Measurements from ENCODE around the gene ANKRD44. TPM values are rescaled to one million over a fixed set of nuclear protein-coding genes. Genes with fewer than 3 reads are reported as not detected.
A peak's percentile ranks its signal among the peaks of the same experiment; 100 is the strongest.

Gene ANKRD44
- total RNA-seq, 1 donor from 2014 or later = 8.1 TPM

DNA sequence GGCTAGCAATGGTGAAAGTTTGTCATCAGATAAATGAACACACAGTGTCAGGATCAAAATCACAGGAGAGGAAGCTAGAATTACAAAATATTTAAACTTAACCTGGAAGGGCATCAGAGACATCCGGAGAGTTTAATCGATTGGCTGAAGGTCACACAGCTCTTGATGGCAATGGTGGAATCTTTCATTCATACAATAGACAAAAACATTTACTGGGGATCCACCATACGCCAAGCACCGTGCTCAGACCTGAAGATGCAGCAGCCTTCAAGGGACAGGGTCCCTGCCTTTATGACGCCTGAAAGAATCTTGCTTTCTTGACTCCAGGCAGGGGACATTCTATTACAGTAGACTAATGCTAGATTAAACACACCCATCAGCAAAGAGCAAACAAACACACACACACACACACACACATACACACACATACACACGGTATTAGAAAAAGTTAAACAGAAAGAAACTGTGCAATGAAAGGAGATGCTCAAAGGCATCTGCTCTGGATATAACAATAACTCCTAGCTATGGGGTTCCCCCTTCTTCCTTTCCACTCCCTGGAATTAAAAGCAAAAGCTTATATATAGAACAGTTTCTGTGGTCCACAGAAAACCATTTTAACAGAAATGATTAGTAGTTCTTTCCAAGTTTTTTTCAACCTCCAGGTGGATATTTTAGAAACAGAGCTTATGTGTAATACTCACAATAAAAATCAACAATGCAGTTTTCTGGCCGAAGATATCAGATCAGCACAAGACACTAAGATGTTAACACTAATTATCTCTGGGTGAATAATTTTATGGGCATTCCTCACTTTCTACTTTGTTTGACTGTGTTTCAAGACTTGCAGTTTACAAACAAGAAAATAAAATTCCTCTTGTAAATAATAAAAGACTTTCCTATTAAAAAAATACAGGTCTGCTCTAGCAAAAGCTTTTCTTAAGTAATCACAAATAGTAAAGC, 151.7 kb downstream of the ANKRD44 start:
- H3K27me3 Mint-ChIP-seq (ENCODE audit: unreplicated experiment) = peaks cover 5% of the 10 kb centered on the region
- H3K4me3 Mint-ChIP-seq (ENCODE audit: unreplicated experiment) = no peak overlapping the region
- H3K36me3 Mint-ChIP-seq (ENCODE audit: low read depth, unreplicated experiment) = no peaks in the 10 kb centered on the region
- peaks cover 9% of the 10 kb centered on the region for H3K4me1 Mint-ChIP-seq (ENCODE audit: unreplicated experiment)
- H3K9me3 Mint-ChIP-seq (ENCODE audit: unreplicated experiment) = no peaks in the 10 kb centered on the region
- TF ChIP-seq, protein P1, sequence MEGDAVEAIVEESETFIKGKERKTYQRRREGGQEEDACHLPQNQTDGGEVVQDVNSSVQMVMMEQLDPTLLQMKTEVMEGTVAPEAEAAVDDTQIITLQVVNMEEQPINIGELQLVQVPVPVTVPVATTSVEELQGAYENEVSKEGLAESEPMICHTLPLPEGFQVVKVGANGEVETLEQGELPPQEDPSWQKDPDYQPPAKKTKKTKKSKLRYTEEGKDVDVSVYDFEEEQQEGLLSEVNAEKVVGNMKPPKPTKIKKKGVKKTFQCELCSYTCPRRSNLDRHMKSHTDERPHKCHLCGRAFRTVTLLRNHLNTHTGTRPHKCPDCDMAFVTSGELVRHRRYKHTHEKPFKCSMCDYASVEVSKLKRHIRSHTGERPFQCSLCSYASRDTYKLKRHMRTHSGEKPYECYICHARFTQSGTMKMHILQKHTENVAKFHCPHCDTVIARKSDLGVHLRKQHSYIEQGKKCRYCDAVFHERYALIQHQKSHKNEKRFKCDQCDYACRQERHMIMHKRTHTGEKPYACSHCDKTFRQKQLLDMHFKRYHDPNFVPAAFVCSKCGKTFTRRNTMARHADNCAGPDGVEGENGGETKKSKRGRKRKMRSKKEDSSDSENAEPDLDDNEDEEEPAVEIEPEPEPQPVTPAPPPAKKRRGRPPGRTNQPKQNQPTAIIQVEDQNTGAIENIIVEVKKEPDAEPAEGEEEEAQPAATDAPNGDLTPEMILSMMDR (IDR thresholded peaks at IDR 0.05; ENCODE audit: unreplicated experiment) = no peak
- H3K27ac Mint-ChIP-seq (ENCODE audit: unreplicated experiment) = no peak overlapping the region
- no peak for DNase-seq (ENCODE audit: low spot score)

DNA sequence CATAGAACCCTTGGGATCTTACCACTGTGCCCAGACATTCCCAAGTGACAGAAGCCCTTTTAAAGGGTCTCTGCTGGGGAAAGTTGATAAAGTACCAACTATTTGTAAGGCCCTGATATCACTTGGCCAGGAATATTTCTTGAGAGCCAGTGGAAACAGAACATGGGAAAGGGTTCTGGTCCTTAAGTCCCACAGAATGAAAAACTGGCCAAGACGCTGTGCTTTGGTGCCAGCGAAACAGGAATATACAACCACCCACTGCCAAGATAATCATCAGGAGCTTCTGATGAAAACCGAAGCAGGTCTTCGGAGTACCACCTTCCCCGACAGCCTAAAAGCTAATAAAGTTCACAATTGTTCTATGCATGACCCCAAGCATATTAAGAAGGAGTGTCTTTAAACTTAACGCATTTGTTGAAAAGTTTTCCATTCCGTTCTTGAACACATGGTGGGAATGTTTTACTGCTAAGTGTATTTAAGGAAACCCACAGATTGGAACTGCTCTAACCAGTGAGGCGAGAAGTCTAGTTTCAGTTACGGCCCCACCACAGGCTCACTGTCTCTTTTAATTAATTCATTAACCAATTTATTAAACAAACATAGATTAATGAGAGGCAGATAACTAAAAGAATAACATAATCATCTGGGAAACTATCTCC, 152.6 kb downstream of the ANKRD44 start:
- peaks cover 7% of the 10 kb centered on the region for H3K4me1 Mint-ChIP-seq (ENCODE audit: unreplicated experiment)
- H3K27me3 Mint-ChIP-seq (ENCODE audit: unreplicated experiment) = peaks cover 5% of the 10 kb centered on the region
- H3K9me3 Mint-ChIP-seq (ENCODE audit: unreplicated experiment) = no peaks in the 10 kb centered on the region
- H3K36me3 Mint-ChIP-seq (ENCODE audit: low read depth, unreplicated experiment) = no peaks in the 10 kb centered on the region
- H3K4me3 Mint-ChIP-seq (ENCODE audit: unreplicated experiment) = no peak overlapping the region
- H3K27ac Mint-ChIP-seq (ENCODE audit: unreplicated experiment) = no peak overlapping the region
- DNase-seq (ENCODE audit: low spot score) = no peak
- TF ChIP-seq, protein P1 (IDR thresholded peaks at IDR 0.05; ENCODE audit: unreplicated experiment) = no peak

GRCh38 chr2:197156771-197157170, 153.8 kb downstream of the ANKRD44 start:
- Mint-ChIP-seq H3K36me3 (ENCODE audit: low read depth, unreplicated experiment) (no peaks in the 10 kb centered on the region), H3K4me3 (ENCODE audit: unreplicated experiment) (peak overlapping the region; percentile 7), H3K9me3 (ENCODE audit: unreplicated experiment) (no peaks in the 10 kb centered on the region), H3K27me3 (ENCODE audit: unreplicated experiment) (peaks cover 3% of the 10 kb centered on the region), H3K4me1 (ENCODE audit: unreplicated experiment) (peaks cover 9% of the 10 kb centered on the region), H3K27ac (ENCODE audit: unreplicated experiment) (no peak overlapping the region)
- no peak for DNase-seq (ENCODE audit: low spot score)
- TF ChIP-seq, protein P1 (IDR thresholded peaks at IDR 0.05; ENCODE audit: unreplicated experiment) = no peak

- H3K36me3 Mint-ChIP-seq (ENCODE audit: low read depth, unreplicated experiment) = no peaks in the 10 kb centered on the region
- no peak for DNase-seq (ENCODE audit: low spot score)
- TF ChIP-seq, protein P1 (IDR thresholded peaks at IDR 0.05; ENCODE audit: unreplicated experiment) = no peak
- no peaks in the 10 kb centered on the region for H3K9me3 Mint-ChIP-seq (ENCODE audit: unreplicated experiment)
- peaks cover 8% of the 10 kb centered on the region for H3K4me1 Mint-ChIP-seq (ENCODE audit: unreplicated experiment)
- H3K4me3 Mint-ChIP-seq (ENCODE audit: unreplicated experiment) = no peak overlapping the region
- peaks cover 2% of the 10 kb centered on the region for H3K27me3 Mint-ChIP-seq (ENCODE audit: unreplicated experiment)
- no peak overlapping the region for H3K27ac Mint-ChIP-seq (ENCODE audit: unreplicated experiment)
Measured at GRCh38 chr2:197152451-197153228, 157.9 kb downstream of the ANKRD44 start.
